HEK293 (cell line): ENCODE measurements around the gene JPH3.

Source experiments
- CTCF ChIA-PET: fragments of 350-600 bp; formaldehyde crosslinking; extraction: SDS; loops from one replicate; lab custom pipeline; 2021; ENCODE audit warnings: antibody characterized with exemption; lab: Yijun Ruan, JAX
- POLR2A ChIA-PET: fragments of 300-600 bp; formaldehyde crosslinking; extraction: SDS; loops from one replicate; lab custom pipeline; 2020; ENCODE audit warnings: antibody characterized with exemption, inconsistent platforms; lab: Yijun Ruan, JAX
- H3K27ac ChIP-seq: fragments of 200-500 bp; sonication (Bioruptor generic); 2 replicates; pipeline ENCODE4 v1.5.1; 2014; ENCODE audit warnings: low read depth, low read length, control low read depth, inconsistent platforms; ENCODE audit errors: extremely low read depth
- H3K36me3 ChIP-seq, 2 experiments: fragments of 200-500 bp in 1 of 2; sonication (Bioruptor generic) in 1 of 2; 1 replicate in 1 of 2; 2 replicates in 1 of 2; pipeline ENCODE4 v1.5.1; 2014 to 2017; ENCODE audit warnings: inconsistent platforms in 2 of 2, low read length in 2 of 2; ENCODE audit not compliant: control insufficient read depth in 2 of 2, insufficient read depth in 1 of 2
- H3K4me1 ChIP-seq: fragments of 200-500 bp; sonication (Bioruptor generic); 2 replicates; pipeline ENCODE4 v1.5.1; 2014; ENCODE audit warnings: mild to moderate bottlenecking, low read length, inconsistent platforms; ENCODE audit not compliant: control insufficient read depth, insufficient read depth
- H3K4me3 ChIP-seq: 2 replicates; pipeline ENCODE4 v1.5.1; 2011; ENCODE audit warnings: low read depth, mild to moderate bottlenecking, control low read depth, low read length, moderate library complexity
- H3K9me3 ChIP-seq: fragments of 200-500 bp; sonication (Bioruptor generic); 2 replicates; pipeline ENCODE4 v1.5.1; 2014; ENCODE audit warnings: low read depth, low read length, inconsistent platforms; ENCODE audit not compliant: control insufficient read depth, insufficient read depth
- HOXC10 ChIP-seq: sonication (generic); formaldehyde crosslinking; IDR thresholded peaks from 2 replicates; pipeline ENCODE4 v1.8.1; 2023; ENCODE audit warnings: mild to moderate bottlenecking, missing genetic modification reagents
- PATZ1 ChIP-seq: fragments of 450-650 bp; formaldehyde crosslinking; IDR thresholded peaks from 2 replicates; pipeline ENCODE4 v1.5.1; 2016; ENCODE audit warnings: missing biosample characterization, missing genetic modification characterization
- PRDM1 ChIP-seq: fragments of 450-650 bp; formaldehyde crosslinking; IDR thresholded peaks from 2 replicates; pipeline ENCODE4; 2016; ENCODE audit warnings: missing biosample characterization, missing genetic modification characterization
- PRDM10 ChIP-seq: fragments of 450-650 bp; formaldehyde crosslinking; IDR thresholded peaks from 2 replicates; pipeline ENCODE4 v1.5.1; 2016; ENCODE audit warnings: missing biosample characterization, missing genetic modification characterization
- RBAK ChIP-seq: fragments of 450-650 bp; formaldehyde crosslinking; IDR thresholded peaks from 2 replicates; pipeline ENCODE4 v1.5.1; 2016; ENCODE audit warnings: missing biosample characterization, missing genetic modification characterization
- SALL2 ChIP-seq: fragments of 450-650 bp; formaldehyde crosslinking; IDR thresholded peaks from 2 replicates; pipeline ENCODE4 v1.5.0; 2017; ENCODE audit warnings: missing biosample characterization, mild to moderate bottlenecking, missing genetic modification characterization, borderline replicate concordance
- TCF7L2 ChIP-seq: IDR thresholded peaks from 2 replicates; pipeline ENCODE4 v1.6.1; 2011; ENCODE audit warnings: low read depth, mild to moderate bottlenecking, inconsistent platforms, low read length, moderate library complexity, borderline replicate concordance
- ZBTB1 ChIP-seq: fragments of 450-650 bp; formaldehyde crosslinking; IDR thresholded peaks from 2 replicates; pipeline ENCODE4 v1.5.1; 2016; ENCODE audit warnings: missing biosample characterization, missing genetic modification characterization
- ZNF157 ChIP-seq: fragments of 450-650 bp; formaldehyde crosslinking; IDR thresholded peaks from 2 replicates; pipeline ENCODE4 v1.5.1; 2016; ENCODE audit warnings: missing biosample characterization, missing genetic modification characterization
- ZNF239 ChIP-seq: fragments of 450-650 bp; formaldehyde crosslinking; IDR thresholded peaks from 2 replicates; pipeline ENCODE4 v1.5.1; 2016; ENCODE audit warnings: missing biosample characterization, missing genetic modification characterization
- ZNF473 ChIP-seq: fragments of 450-650 bp; formaldehyde crosslinking; IDR thresholded peaks from 2 replicates; pipeline ENCODE4 v1.5.1; 2017; ENCODE audit warnings: missing biosample characterization, missing genetic modification characterization
- ZNF488 ChIP-seq: fragments of 450-650 bp; formaldehyde crosslinking; IDR thresholded peaks from 2 replicates; pipeline ENCODE4 v1.5.1; 2016; ENCODE audit warnings: missing biosample characterization, missing genetic modification characterization
- ZNF514 ChIP-seq: fragments of 450-650 bp; formaldehyde crosslinking; IDR thresholded peaks from 2 replicates; pipeline ENCODE4 v1.5.1; 2016; ENCODE audit warnings: missing biosample characterization, missing genetic modification characterization
- ZNF549 ChIP-seq: fragments of 450-650 bp; IDR thresholded peaks from 2 replicates; pipeline ENCODE4 v1.5.1; 2018; ENCODE audit warnings: missing biosample characterization, missing genetic modification characterization, mild to moderate bottlenecking, inconsistent platforms, moderate library complexity
- ZNF610 ChIP-seq: fragments of 450-650 bp; formaldehyde crosslinking; IDR thresholded peaks from 2 replicates; pipeline ENCODE4 v1.5.1; 2016; ENCODE audit warnings: missing biosample characterization, missing genetic modification characterization, borderline replicate concordance
- ZNF621 ChIP-seq: fragments of 450-650 bp; formaldehyde crosslinking; IDR thresholded peaks from 2 replicates; pipeline ENCODE4 v1.5.1; 2017; ENCODE audit warnings: missing biosample characterization, missing genetic modification characterization
- ZNF654 ChIP-seq: fragments of 450-650 bp; formaldehyde crosslinking; IDR thresholded peaks from 2 replicates; pipeline ENCODE4 v1.5.1; 2016; ENCODE audit warnings: low read depth, missing biosample characterization, missing genetic modification characterization
- ZNF664 ChIP-seq: fragments of 450-650 bp; formaldehyde crosslinking; IDR thresholded peaks from 2 replicates; pipeline ENCODE4 v1.5.1; 2016; ENCODE audit warnings: missing biosample characterization, missing genetic modification characterization
- ZNF776 ChIP-seq: fragments of 450-650 bp; formaldehyde crosslinking; IDR thresholded peaks from 2 replicates; pipeline ENCODE4 v1.5.0; 2017; ENCODE audit warnings: missing biosample characterization, missing genetic modification characterization, borderline replicate concordance
- ZNF785 ChIP-seq: fragments of 450-650 bp; formaldehyde crosslinking; IDR thresholded peaks from 2 replicates; pipeline ENCODE4 v1.5.1; 2016; ENCODE audit warnings: missing biosample characterization, missing genetic modification characterization
- TF ChIP-seq, protein P1 (sequence below): fragments of 450-650 bp; formaldehyde crosslinking; IDR thresholded peaks from 2 replicates; pipeline ENCODE4 v1.5.1; 2016; ENCODE audit warnings: missing biosample characterization, missing genetic modification characterization
- TF ChIP-seq, protein P2 (sequence below): fragments of 450-650 bp; formaldehyde crosslinking; IDR thresholded peaks from 2 replicates; pipeline ENCODE4 v1.5.1; 2016; ENCODE audit warnings: missing biosample characterization, missing genetic modification characterization
- TF ChIP-seq, protein P3 (sequence below): fragments of 450-650 bp; IDR thresholded peaks from 2 replicates; pipeline ENCODE4 v1.5.1; 2018; ENCODE audit warnings: missing biosample characterization, missing genetic modification characterization

JPH3 gene

GRCh38 chr16:87595712-87596111 lies 6.6 kb upstream of the JPH3 start:
- CTCF ChIA-PET: interaction anchor here (1.0 kb wide), 1 partner anchor 24 kb away, joined by 3 read pairs; no protein-coding TSS in a partner anchor
- Histone ChIP-seq H3K27ac (no peak overlapping the region), H3K9me3 (no peaks in the 10 kb centered on the region), H3K4me3 (no peak overlapping the region), H3K36me3 (no peaks in the 10 kb centered on the region), H3K4me1 (no peaks in the 10 kb centered on the region)
- POLR2A ChIA-PET: no interaction called here
- TF ChIP-seq, protein P1, sequence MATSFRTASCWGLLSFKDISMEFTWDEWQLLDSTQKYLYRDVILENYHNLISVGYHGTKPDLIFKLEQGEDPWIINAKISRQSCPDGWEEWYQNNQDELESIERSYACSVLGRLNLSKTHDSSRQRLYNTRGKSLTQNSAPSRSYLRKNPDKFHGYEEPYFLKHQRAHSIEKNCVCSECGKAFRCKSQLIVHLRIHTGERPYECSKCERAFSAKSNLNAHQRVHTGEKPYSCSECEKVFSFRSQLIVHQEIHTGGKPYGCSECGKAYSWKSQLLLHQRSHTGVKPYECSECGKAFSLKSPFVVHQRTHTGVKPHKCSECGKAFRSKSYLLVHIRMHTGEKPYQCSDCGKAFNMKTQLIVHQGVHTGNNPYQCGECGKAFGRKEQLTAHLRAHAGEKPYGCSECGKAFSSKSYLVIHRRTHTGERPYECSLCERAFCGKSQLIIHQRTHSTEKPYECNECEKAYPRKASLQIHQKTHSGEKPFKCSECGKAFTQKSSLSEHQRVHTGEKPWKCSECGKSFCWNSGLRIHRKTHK (tag by site-specific recombination): 0 out of 2 replicates have a peak, but pooled peaks have one; percentile 21
- TF ChIP-seq ZNF664 (tag by site-specific recombination): no peak
- peak; percentile 54; the same call in 1 of the 2 replicates for TF ChIP-seq PRDM10 (tag by site-specific recombination)
- TF ChIP-seq PATZ1 (tag by site-specific recombination): no peak

GRCh38 chr16:87597324-87597830 lies 4.9 kb upstream of the JPH3 start:
- ChIA-PET CTCF (interaction anchor here (0.8 kb wide), 1 partner anchor 172 kb away, joined by 5 read pairs; no protein-coding TSS in a partner anchor), POLR2A (no interaction called here)
- H3K36me3 ChIP-seq: no peaks in the 10 kb centered on the region
- H3K4me3 ChIP-seq: no peak overlapping the region
- H3K27ac ChIP-seq: no peak overlapping the region
- no peaks in the 10 kb centered on the region for H3K9me3 ChIP-seq
- H3K4me1 ChIP-seq: no peaks in the 10 kb centered on the region
- TF ChIP-seq ZNF239: peak; percentile 78; the same call in 1 of the 2 replicates
- TF ChIP-seq TCF7L2: no peak
- TF ChIP-seq ZNF621 (tag by site-specific recombination): peak; percentile 65; the same call in 1 of the 2 replicates
- TF ChIP-seq PRDM1 (tag by site-specific recombination): no peak
- peak; percentile 9; the same call in 1 of the 2 replicates for TF ChIP-seq ZNF488
- TF ChIP-seq RBAK (tag by site-specific recombination): 0 out of 2 replicates have a peak, but pooled peaks have one; percentile 45
- TF ChIP-seq ZNF654 (tag by site-specific recombination): no peak
- peak; percentile 65 for TF ChIP-seq ZNF776 (tag by site-specific recombination)
- TF ChIP-seq, protein P2, sequence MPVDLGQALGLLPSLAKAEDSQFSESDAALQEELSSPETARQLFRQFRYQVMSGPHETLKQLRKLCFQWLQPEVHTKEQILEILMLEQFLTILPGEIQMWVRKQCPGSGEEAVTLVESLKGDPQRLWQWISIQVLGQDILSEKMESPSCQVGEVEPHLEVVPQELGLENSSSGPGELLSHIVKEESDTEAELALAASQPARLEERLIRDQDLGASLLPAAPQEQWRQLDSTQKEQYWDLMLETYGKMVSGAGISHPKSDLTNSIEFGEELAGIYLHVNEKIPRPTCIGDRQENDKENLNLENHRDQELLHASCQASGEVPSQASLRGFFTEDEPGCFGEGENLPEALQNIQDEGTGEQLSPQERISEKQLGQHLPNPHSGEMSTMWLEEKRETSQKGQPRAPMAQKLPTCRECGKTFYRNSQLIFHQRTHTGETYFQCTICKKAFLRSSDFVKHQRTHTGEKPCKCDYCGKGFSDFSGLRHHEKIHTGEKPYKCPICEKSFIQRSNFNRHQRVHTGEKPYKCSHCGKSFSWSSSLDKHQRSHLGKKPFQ (tag by site-specific recombination): no peak
- no peak for TF ChIP-seq ZNF549
- TF ChIP-seq ZNF514: no peak
- TF ChIP-seq SALL2 (tag by site-specific recombination): peak; percentile 71; the same call in 1 of the 2 replicates
- TF ChIP-seq ZBTB1 (tag by site-specific recombination): no peak
- no peak for TF ChIP-seq ZNF473 (tag by site-specific recombination)
- TF ChIP-seq, protein P3, sequence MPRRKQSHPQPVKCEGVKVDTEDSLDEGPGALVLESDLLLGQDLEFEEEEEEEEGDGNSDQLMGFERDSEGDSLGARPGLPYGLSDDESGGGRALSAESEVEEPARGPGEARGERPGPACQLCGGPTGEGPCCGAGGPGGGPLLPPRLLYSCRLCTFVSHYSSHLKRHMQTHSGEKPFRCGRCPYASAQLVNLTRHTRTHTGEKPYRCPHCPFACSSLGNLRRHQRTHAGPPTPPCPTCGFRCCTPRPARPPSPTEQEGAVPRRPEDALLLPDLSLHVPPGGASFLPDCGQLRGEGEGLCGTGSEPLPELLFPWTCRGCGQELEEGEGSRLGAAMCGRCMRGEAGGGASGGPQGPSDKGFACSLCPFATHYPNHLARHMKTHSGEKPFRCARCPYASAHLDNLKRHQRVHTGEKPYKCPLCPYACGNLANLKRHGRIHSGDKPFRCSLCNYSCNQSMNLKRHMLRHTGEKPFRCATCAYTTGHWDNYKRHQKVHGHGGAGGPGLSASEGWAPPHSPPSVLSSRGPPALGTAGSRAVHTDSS (tag by site-specific recombination): peak; percentile 98
- TF ChIP-seq ZNF785 (tag by site-specific recombination): peak; percentile 89; the same call in 1 of the 2 replicates
- TF ChIP-seq ZNF610 (tag by site-specific recombination): no peak
- TF ChIP-seq ZNF157 (tag by site-specific recombination): no peak
- no peak for TF ChIP-seq HOXC10 (CRISPR knock-in tag)
